Activated B cell treated with CpG ODN at 0.5 μM for 24 hours (primary cell): ENCODE results near the gene TBC1D22A. TPM values are rescaled to one million over a fixed set of nuclear protein-coding genes. Genes with fewer than 3 reads are reported as not detected.

Experiments used
- ATAC-seq: fragments of 200-7000 bp; cut with Tn5 transposase; one replicate; pipeline ENCODE4 v1.10.0; 2021; ENCODE audit warnings: low read depth, mild to moderate bottlenecking, moderate library complexity
- CTCF ChIA-PET: fragments of 350-600 bp; sonication (Branson Sonifier 250); formaldehyde crosslinking; loops from one replicate; lab custom pipeline; 2021; ENCODE audit warnings: antibody characterized with exemption; lab: Charles Lee
- POLR2A ChIA-PET: fragments of 350-600 bp; sonication (Branson Sonifier 250); formaldehyde crosslinking; loops from one replicate; lab custom pipeline; 2021; ENCODE audit warnings: antibody characterized with exemption; lab: Charles Lee
- DNase-seq: peaks from one replicate; pipeline ENCODE4 v3.0.0; 2022
- H3K27ac Mint-ChIP-seq: one replicate; pipeline ENCODE4 v1.8.0; 2020; ENCODE audit warnings: mixed read lengths
- H3K27me3 Mint-ChIP-seq: one replicate; pipeline ENCODE4 v1.8.0; 2021; ENCODE audit warnings: mixed read lengths
- H3K36me3 Mint-ChIP-seq: one replicate; pipeline ENCODE4 v1.8.0; 2021; ENCODE audit warnings: low read depth, mixed read lengths
- H3K4me1 Mint-ChIP-seq: one replicate; pipeline ENCODE4 v1.8.0; 2021; ENCODE audit warnings: mixed read lengths
- H3K4me3 Mint-ChIP-seq: one replicate; pipeline ENCODE4 v1.8.0; 2020; ENCODE audit warnings: mild to moderate bottlenecking, mixed read lengths
- H3K9me3 Mint-ChIP-seq: one replicate; pipeline ENCODE4 v1.8.0; 2020; ENCODE audit warnings: mixed read lengths
- intact Hi-C: fragments of 100-400 bp; cut with micrococcal nuclease; formaldehyde crosslinking; loops from one replicate; pipeline ENCODE4 v1.15.1; 2024
- total RNA-seq: library from RNA; stranded (reverse); gene quantifications from 2 replicates; pipeline ENCODE4 v1.2.3, GENCODE V29; 2022
- TF ChIP-seq, protein P1 (sequence below): fragments of 200-600 bp; IDR thresholded peaks from one replicate; pipeline ENCODE4 v1.8.0; 2022; ENCODE audit warnings: antibody characterized with exemption, mild to moderate bottlenecking

TBC1D22A gene
- total RNA-seq, 1 donor from 2014 or later = 85.9 TPM

DNA sequence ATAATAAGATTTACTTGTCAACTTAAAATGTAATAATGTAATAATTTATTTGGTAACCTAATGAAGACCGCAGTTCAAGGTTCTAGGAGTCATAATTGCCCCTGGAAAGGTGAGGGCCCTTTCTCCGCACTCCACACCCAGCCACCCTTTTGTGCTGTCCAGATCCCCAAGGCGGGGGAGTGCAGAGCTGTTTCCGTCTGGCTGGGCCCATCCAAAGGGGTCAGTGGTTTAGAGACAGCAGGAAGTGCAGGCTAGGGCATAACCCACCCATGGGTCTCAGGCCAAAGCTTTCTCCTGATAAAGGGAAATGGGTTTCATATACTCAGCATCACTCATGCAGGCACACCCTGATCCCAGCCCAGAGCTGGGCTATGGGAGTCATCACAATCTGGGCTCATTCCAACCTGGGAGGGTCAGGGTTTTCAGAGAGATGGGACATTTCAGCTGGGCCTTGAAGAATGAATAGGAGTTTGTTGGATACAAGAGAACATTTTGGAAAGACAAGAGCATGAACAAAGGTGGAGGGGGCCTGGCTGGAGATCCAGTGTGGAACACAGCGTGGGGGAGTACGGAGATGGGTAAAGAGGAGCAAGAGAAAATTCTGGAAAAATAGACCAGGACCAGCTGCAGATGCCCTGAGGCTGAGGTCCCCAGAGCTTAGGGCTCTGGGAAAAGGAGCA is 432.2 kb downstream of the TBC1D22A start:
- ATAC-seq = no peak
- Mint-ChIP-seq H3K4me1 (no peaks in the 10 kb centered on the region), H3K27me3 (no peaks in the 10 kb centered on the region), H3K4me3 (no peak overlapping the region), H3K36me3 (no peaks in the 10 kb centered on the region), H3K9me3 (no peaks in the 10 kb centered on the region), H3K27ac (no peak overlapping the region)
- POLR2A ChIA-PET = no interaction called here
- intact Hi-C loops = no loop called here
- TF ChIP-seq, protein P1, sequence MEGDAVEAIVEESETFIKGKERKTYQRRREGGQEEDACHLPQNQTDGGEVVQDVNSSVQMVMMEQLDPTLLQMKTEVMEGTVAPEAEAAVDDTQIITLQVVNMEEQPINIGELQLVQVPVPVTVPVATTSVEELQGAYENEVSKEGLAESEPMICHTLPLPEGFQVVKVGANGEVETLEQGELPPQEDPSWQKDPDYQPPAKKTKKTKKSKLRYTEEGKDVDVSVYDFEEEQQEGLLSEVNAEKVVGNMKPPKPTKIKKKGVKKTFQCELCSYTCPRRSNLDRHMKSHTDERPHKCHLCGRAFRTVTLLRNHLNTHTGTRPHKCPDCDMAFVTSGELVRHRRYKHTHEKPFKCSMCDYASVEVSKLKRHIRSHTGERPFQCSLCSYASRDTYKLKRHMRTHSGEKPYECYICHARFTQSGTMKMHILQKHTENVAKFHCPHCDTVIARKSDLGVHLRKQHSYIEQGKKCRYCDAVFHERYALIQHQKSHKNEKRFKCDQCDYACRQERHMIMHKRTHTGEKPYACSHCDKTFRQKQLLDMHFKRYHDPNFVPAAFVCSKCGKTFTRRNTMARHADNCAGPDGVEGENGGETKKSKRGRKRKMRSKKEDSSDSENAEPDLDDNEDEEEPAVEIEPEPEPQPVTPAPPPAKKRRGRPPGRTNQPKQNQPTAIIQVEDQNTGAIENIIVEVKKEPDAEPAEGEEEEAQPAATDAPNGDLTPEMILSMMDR = no peak
- CTCF ChIA-PET = interaction anchor here (1.1 kb wide), 1 partner anchor 19 kb away, joined by 3 read pairs; no protein-coding TSS in a partner anchor
- no peak for DNase-seq

DNA sequence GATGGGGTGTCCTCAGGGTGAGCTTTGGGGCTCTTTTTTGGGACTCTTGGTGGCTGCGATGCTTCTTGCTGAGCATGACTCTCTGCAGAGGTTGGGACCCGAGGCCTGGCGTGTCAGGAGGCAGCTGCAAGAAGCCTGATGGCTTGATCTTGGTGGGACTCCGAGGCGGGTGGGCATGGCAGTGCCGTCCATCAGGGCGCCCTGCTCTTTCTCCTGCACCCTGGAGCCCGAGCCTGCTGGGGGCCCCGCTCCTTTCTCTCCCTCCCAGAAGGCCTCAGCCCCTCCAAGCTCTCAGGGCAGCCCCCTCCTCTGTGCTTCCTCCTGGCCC is 432.7 kb downstream of the TBC1D22A start:
- H3K36me3 Mint-ChIP-seq = no peaks in the 10 kb centered on the region

DNA sequence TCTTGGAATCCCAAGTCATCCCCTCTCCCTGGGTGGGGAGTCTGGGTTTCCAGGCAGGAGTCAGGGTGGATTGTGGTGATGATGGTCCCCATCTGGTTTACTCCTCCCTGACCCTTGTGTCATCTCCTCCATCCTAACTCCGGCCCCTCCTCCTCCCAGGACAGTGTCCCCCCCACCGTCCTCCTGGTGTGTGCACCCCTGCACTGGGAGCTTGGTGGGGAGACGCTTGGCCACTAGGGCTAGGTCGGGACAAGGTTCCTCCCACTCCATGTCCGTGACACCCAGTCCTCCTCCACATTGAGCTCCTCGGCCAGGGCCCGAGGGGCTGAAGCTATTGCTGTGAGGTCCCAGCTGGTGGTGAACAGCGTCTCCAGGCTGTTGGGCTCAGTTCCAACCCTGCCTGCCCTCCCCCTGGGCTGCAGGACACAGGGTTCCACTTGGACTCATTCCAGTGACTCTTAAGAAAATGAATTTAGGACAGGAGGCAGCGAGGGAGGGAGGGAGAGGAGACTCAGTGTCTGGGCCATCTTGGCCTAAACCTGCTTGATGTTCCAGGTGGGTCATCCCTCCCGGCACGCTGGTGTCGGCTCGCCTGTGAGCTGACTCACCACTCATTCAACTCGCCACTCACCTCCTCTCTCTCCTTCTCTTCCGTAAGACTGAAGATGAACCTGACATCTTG is 433.2 kb downstream of the TBC1D22A start:
- Mint-ChIP-seq H3K27me3 (no peaks in the 10 kb centered on the region), H3K4me1 (no peaks in the 10 kb centered on the region), H3K4me3 (no peak overlapping the region), H3K27ac (no peak overlapping the region), H3K36me3 (no peaks in the 10 kb centered on the region), H3K9me3 (no peaks in the 10 kb centered on the region)
- POLR2A ChIA-PET = interaction anchor here (0.5 kb wide), 1 partner anchor 875 kb away, joined by 3 read pairs; no protein-coding TSS in a partner anchor
- intact Hi-C loops = no loop called here
- TF ChIP-seq, protein P1 = no peak
- no peak for ATAC-seq
- CTCF ChIA-PET = no interaction called here
- DNase-seq = no peak

More for the DNA sequence above, 432.7 kb downstream of the TBC1D22A start:
- TF ChIP-seq, protein P1 = no peak
- ChIA-PET POLR2A (no interaction called here), CTCF (no interaction called here)
- DNase-seq (no peak), ATAC-seq (no peak)
- no peak overlapping the region for H3K27ac Mint-ChIP-seq
- H3K4me3 Mint-ChIP-seq = no peak overlapping the region
- intact Hi-C loops = no loop called here
- H3K27me3 Mint-ChIP-seq = no peaks in the 10 kb centered on the region
- H3K9me3 Mint-ChIP-seq = no peaks in the 10 kb centered on the region
- H3K4me1 Mint-ChIP-seq = no peaks in the 10 kb centered on the region

DNA sequence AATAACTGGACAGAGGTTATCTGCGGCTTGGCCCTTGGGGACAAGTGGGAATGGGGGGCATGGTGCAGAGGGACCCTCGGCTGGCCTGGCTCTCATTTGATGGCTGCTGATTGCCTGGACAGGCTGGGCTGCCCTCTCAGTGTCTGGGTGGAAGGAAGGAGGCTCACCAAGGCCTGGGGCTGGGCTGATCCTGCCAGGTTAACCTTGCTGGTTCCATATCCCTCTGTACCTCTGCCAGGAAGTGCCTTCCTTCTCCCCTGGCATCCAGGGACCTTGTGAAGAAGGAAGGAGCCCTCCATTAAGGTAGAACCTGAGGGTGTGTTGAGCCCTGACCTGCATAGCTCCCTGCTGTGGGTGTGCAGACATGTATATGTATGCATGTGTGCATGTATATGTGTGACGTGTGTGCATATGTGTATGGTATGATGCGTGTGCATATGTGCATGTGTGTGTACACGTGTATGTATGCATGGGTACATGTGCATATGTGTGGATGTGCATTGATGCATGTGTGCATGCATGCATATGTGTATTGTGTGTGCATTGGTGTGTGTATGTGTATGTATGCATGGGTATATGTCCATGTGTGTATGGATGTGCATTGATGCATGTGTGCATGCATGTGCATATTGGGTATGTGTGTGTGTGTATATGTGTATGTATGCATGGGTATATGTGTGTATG is 433.9 kb downstream of the TBC1D22A start:
- Mint-ChIP-seq H3K4me3 (no peak overlapping the region), H3K9me3 (no peaks in the 10 kb centered on the region), H3K36me3 (no peaks in the 10 kb centered on the region), H3K4me1 (no peaks in the 10 kb centered on the region), H3K27ac (no peak overlapping the region), H3K27me3 (no peaks in the 10 kb centered on the region)
- intact Hi-C loops = no loop called here
- CTCF ChIA-PET = no interaction called here
- ATAC-seq (no peak), DNase-seq (no peak)
- TF ChIP-seq, protein P1 = no peak
- POLR2A ChIA-PET = interaction anchor here (0.5 kb wide), 1 partner anchor 874 kb away, joined by 3 read pairs; no protein-coding TSS in a partner anchor
